Endothelial cell of umbilical vein (primary cell): ENCODE measurements around the gene SGSM1. TPM values are rescaled to one million over a fixed set of nuclear protein-coding genes. Genes with fewer than 3 reads are reported as not detected.

Experiments
- BruUV-seq: library from RNA; stranded (reverse); fragments of 400-500 nt; replicated peaks from 2 replicates; lab custom pipeline; 2021; lab: Mats Ljungman, UMichigan
- CTCF ChIA-PET: fragments of 300-600, 350-600 bp; sonication (Branson Sonifier 250); formaldehyde crosslinking; loops from one replicate; lab custom pipeline; 2021; ENCODE audit warnings: antibody characterized with exemption, inconsistent platforms; lab: Charles Lee
- POLR2A ChIA-PET: fragments of 300-600, 350-600 bp; sonication (Branson Sonifier 250); formaldehyde crosslinking; loops from one replicate; lab custom pipeline; 2021; ENCODE audit warnings: antibody characterized with exemption, inconsistent platforms; lab: Charles Lee
- DNase-seq: peaks from one replicate; pipeline ENCODE4 v3.0.0-alpha.2; 2011; ENCODE audit warnings: low read depth, low spot score
- FAIRE-seq: peaks from 2 replicates; lab custom pipeline; 2011; peaks lifted over from hg19 to GRCh38; lab: Jason Lieb, UNC
- H2AFZ ChIP-seq: 2 replicates; pipeline ENCODE4 v1.6.0; 2012; ENCODE audit warnings: low read depth, low read length, control low read depth, inconsistent platforms
- H3K27ac ChIP-seq: 2 replicates; pipeline ENCODE4 v1.5.1; 2011; ENCODE audit warnings: low read depth, mild to moderate bottlenecking, control low read depth, low read length, moderate library complexity; ENCODE audit not compliant: insufficient read depth
- H3K27me3 ChIP-seq, 2 experiments: 2 replicates each; pipeline versions ENCODE4 v1.6.0 to v1.6.1; 2011; ENCODE audit warnings: low read length in 2 of 2, mixed read lengths in 1 of 2; ENCODE audit not compliant: control insufficient read depth in 2 of 2, insufficient read depth in 2 of 2
- H3K36me3 ChIP-seq, 2 experiments: 2 replicates in 1 of 2; 3 replicates in 1 of 2; pipeline ENCODE4 v1.5.1; 2011; ENCODE audit warnings: low read length in 2 of 2, mild to moderate bottlenecking in 1 of 2, moderate library complexity in 1 of 2; ENCODE audit not compliant: control insufficient read depth in 2 of 2, insufficient read depth in 2 of 2; ENCODE audit errors: extremely low read depth in 1 of 2
- H3K4me1 ChIP-seq: 3 replicates; pipeline ENCODE4 v1.5.1; 2011; ENCODE audit warnings: mild to moderate bottlenecking, low read length; ENCODE audit not compliant: control insufficient read depth, insufficient read depth; ENCODE audit errors: extremely low read depth
- H3K4me2 ChIP-seq: 2 replicates; pipeline ENCODE4 v1.6.1; 2011; ENCODE audit warnings: low read length, control low read depth, mixed read lengths; ENCODE audit not compliant: insufficient read depth
- H3K4me3 ChIP-seq, 3 experiments: fragments of 200-600 bp in 1 of 3; sonication (generic), shearing (Covaris generic) in 1 of 3; replicated peaks in 1 of 3; 2 replicates each; pipeline ENCODE4 v1.5.1; 2011 to 2016; ENCODE audit warnings: control low read depth in 3 of 3, low read length in 3 of 3, mild to moderate bottlenecking in 2 of 3, inconsistent platforms in 1 of 3, low read depth in 1 of 3, moderate library complexity in 1 of 3; ENCODE audit not compliant: insufficient read depth in 1 of 3
- H3K79me2 ChIP-seq: 2 replicates; pipeline ENCODE4 v1.6.0; 2012; ENCODE audit warnings: low read length, inconsistent platforms; ENCODE audit not compliant: control insufficient read depth, insufficient read depth
- H3K9ac ChIP-seq: replicated peaks from 2 replicates; pipeline ENCODE3; 2011; ENCODE audit warnings: low read length, control low read depth; ENCODE audit not compliant: insufficient read depth; ENCODE audit errors: extremely low read depth
- H3K9me1 ChIP-seq: replicated peaks from 3 replicates; pipeline ENCODE4 v1.6.0; 2011; ENCODE audit warnings: mild to moderate bottlenecking, low read length; ENCODE audit not compliant: control insufficient read depth, insufficient read depth; ENCODE audit errors: extremely low read depth
- H3K9me3 ChIP-seq: replicated peaks from 2 replicates; pipeline ENCODE4 v1.5.1; 2012; ENCODE audit warnings: low read length, inconsistent platforms; ENCODE audit not compliant: control insufficient read depth, insufficient read depth
- H4K20me1 ChIP-seq: replicated peaks from 2 replicates; pipeline ENCODE3; 2011; ENCODE audit warnings: mild to moderate bottlenecking, low read length; ENCODE audit not compliant: control insufficient read depth, insufficient read depth; ENCODE audit errors: extremely low read depth
- CTCF ChIP-seq, 2 donors: IDR thresholded peaks; 1 replicate in 1 of 2; 2 replicates in 1 of 2; pipeline ENCODE4 v1.5.1; 2011; ENCODE audit warnings: low read length in 2 of 2, mild to moderate bottlenecking in 2 of 2, moderate library complexity in 2 of 2, control low read depth in 1 of 2, inconsistent platforms in 1 of 2, low read depth in 1 of 2; ENCODE audit not compliant: insufficient read depth in 1 of 2; ENCODE audit errors: extremely low read depth in 1 of 2
- EZH2 ChIP-seq: IDR thresholded peaks from 2 replicates; pipeline ENCODE4 v1.6.1; 2012; ENCODE audit warnings: borderline replicate concordance, low read depth, mild to moderate bottlenecking, moderate library complexity, low read length, inconsistent platforms; ENCODE audit not compliant: severe bottlenecking
- FOS ChIP-seq: IDR thresholded peaks from 2 replicates; pipeline ENCODE4 v1.6.1; 2011; ENCODE audit warnings: mild to moderate bottlenecking, low read length, moderate library complexity, borderline replicate concordance; ENCODE audit not compliant: insufficient read depth
- GATA2 ChIP-seq: IDR thresholded peaks from 2 replicates; pipeline ENCODE4 v1.7.0; 2011; ENCODE audit warnings: low read depth, mild to moderate bottlenecking, moderate library complexity, mixed read lengths, low read length; ENCODE audit not compliant: insufficient read length, insufficient read depth
- JUN ChIP-seq: IDR thresholded peaks from 2 replicates; pipeline ENCODE4 v1.6.1; 2011; ENCODE audit warnings: borderline replicate concordance, low read depth; ENCODE audit not compliant: insufficient read length, insufficient read depth
- MAX ChIP-seq: IDR thresholded peaks from 2 replicates; pipeline ENCODE4 v1.6.1; 2011; ENCODE audit not compliant: insufficient read depth, insufficient read length
- MYC ChIP-seq: IDR thresholded peaks from one replicate; pipeline ENCODE4 v1.6.1; 2011; ENCODE audit warnings: mild to moderate bottlenecking, low read depth, low read length
- POLR2A ChIP-seq: IDR thresholded peaks from 2 replicates; pipeline ENCODE4 v1.6.1; 2012; ENCODE audit warnings: low read depth, mild to moderate bottlenecking, control low read depth, low read length
- POLR2AphosphoS5 ChIP-seq: IDR thresholded peaks from 2 replicates; pipeline ENCODE4 v1.6.1; 2012; ENCODE audit warnings: low read depth, mild to moderate bottlenecking, control low read depth, low read length, moderate library complexity; ENCODE audit not compliant: insufficient read depth
- dilution Hi-C: fragments of 300-500 bp; cut with MboI; formaldehyde crosslinking; loops from one replicate; pipeline ENCODE4 v1.15.0; 2019; ENCODE audit warnings: low sequenced_read_pairs; ENCODE audit not compliant: extremely low pct_ligation_motif_present
- intact Hi-C: fragments of 100-400 bp; cut with micrococcal nuclease; formaldehyde crosslinking; loops from one replicate; pipeline ENCODE4 v1.10.0; 2022
- polyA plus RNA-seq, 4 experiments: library from polyadenylated mRNA; depleted of rRNA in 3 of 4; stranded (reverse) in 3 of 4; unstranded in 1 of 4; fragments of >200 nt; gene quantifications; 2 replicates each; pipeline versions ENCODE4 v1.2.1 to v1.2.3, GENCODE V29; 2011 to 2012; ENCODE audit warnings: missing spikeins in 1 of 4
- total RNA-seq: library from RNA; stranded (reverse); gene quantifications from 2 replicates; pipeline ENCODE4 v1.2.3, GENCODE V29; 2021

SGSM1 gene
- total and polyA plus RNA-seq, 2 donors (not counting 3 experiments of a cell fraction or from before 2014, with no cell fraction given): 0.10 to 1.1 TPM

- Histone ChIP-seq H3K4me2 (peak overlapping the region; percentile 39), H2AFZ (peak overlapping the region; percentile 8), H3K9me3 (no peaks in the 10 kb centered on the region), H4K20me1 (no peaks in the 10 kb centered on the region), H3K9me1 (no peaks in the 10 kb centered on the region), H3K36me3 (no peaks in the 10 kb centered on the region), H3K4me1 (peaks cover 34% of the 10 kb centered on the region), H3K9ac (peak overlapping the region; percentile 72), H3K4me3 (no peak overlapping the region), H3K27ac (peak overlapping the region; percentile 82), H3K79me2 (peaks cover 51% of the 10 kb centered on the region), H3K27me3 (no peaks in the 10 kb centered on the region)
- peak; percentile 52 for TF ChIP-seq POLR2AphosphoS5
- peak; percentile 98 for TF ChIP-seq GATA2
- TF ChIP-seq JUN: peak; percentile 13
- TF ChIP-seq MYC: no peak
- dilution Hi-C loops (no loop called here), intact Hi-C loops (loop anchor here (1.0 to 5.0 kb wide), 3 partner anchors 15 to 58 kb away; no protein-coding TSS in a partner anchor)
- no TSS peak for BruUV-seq
- ChIA-PET POLR2A (no interaction called here), CTCF (interaction anchor here (0.7 to 1.9 kb wide), 6 partner anchors 13 to 79 kb away, joined by 3 to 6 read pairs (median 4); no protein-coding TSS in a partner anchor)
- peak; percentile 86 for DNase-seq
- peak; percentile 97 for FAIRE-seq
These were observed 163.7 kb downstream of the SGSM1 start for GRCh38 chr22:24969560-24970301.

GRCh38 chr22:24972369-24972768 lies 166.4 kb downstream of the SGSM1 start:
- TF ChIP-seq MAX (no peak), POLR2AphosphoS5 (no peak), POLR2A (no peak), EZH2 (no peak), CTCF (IDR thresholded peaks at IDR 0.05; ENCODE audit: extremely low read depth in 1 of 2, insufficient read depth in 1 of 2, low read depth in 1 of 2, low read length in 2 of 2) (no peak), MYC (no peak), FOS (no peak), GATA2 (no peak)
- Histone ChIP-seq H3K9me3 (no peaks in the 10 kb centered on the region), H4K20me1 (no peaks in the 10 kb centered on the region), H3K4me3 (no peak overlapping the region), H3K9me1 (no peaks in the 10 kb centered on the region), H3K36me3 (peaks cover 0 to 1% of the 10 kb centered on the region in 2 experiments), H2AFZ (no peak overlapping the region), H3K4me1 (peaks cover 32% of the 10 kb centered on the region), H3K27ac (no peak overlapping the region), H3K79me2 (peaks cover 51% of the 10 kb centered on the region), H3K9ac (no peak overlapping the region), H3K4me2 (no peak overlapping the region), H3K27me3 (no peaks in the 10 kb centered on the region)
- dilution Hi-C loops: no loop called here
- intact Hi-C loops: no loop called here
- DNase-seq (no peak), FAIRE-seq (no peak)
- ChIA-PET CTCF (interaction anchor here (1.2 kb wide), 1 partner anchor 13 kb away, joined by 3 read pairs; no protein-coding TSS in a partner anchor), POLR2A (no interaction called here)
- BruUV-seq: no TSS peak
